GM12874 (cell line): ENCODE measurements around the gene IGHMBP2.

ENCODE experiments used
- CTCF ChIP-seq: IDR thresholded peaks from 2 replicates; pipeline ENCODE4 v1.5.1; 2011; ENCODE audit warnings: low read depth, mild to moderate bottlenecking, control low read depth, low read length, moderate library complexity; ENCODE audit not compliant: insufficient read depth

The IGHMBP2 gene

DNA sequence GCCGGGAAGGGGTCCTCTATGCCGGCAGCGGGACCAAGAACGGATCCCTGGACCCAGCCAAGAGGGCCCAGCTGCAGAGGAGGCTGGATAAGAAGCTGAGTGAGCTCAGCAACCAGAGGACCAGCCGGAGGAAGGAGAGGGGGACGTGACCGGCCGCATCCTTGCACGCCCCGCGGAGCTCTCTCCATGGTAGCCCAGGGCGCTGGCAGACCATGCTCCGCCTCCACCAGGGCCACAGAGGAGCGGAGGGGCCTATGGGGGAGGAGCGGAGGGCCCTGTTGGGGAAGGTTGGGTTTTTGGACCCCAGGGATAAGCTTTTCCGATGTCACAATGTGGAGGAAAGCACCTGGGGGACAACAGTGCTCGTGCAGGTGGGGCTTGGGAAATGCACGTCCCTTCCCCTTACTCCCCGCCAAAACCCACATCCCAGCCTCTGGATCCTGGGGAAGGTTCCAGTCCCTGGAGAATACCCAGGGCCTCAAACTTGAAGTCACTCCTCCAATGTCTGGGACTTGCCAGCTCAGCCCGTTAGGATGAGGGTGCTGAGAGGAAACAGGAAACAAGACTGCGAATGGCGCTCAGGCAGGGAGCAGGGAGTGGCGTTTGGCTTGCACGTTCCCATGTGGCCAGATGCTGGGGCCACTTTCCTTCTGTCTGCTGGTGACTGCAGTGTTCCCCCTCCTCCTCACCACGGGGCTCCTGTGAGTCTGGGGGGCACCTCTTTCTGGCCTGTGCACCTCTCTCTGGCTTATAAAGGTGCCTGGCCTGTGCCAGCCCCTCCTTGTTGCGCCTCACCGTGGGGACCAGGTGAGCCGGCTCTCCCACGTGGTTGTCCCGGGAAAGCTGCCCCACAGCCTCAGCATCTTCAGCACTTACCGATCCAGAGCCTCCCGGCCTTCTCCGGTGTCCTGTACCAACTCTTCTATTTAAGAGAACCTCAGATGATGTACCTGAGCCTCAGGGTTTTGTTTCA lies 36.2 kb downstream of the IGHMBP2 start:
- no peak for TF ChIP-seq CTCF

GRCh38 chr11:68940651-68941323 lies 37.1 kb downstream of the IGHMBP2 start:
- no peak for TF ChIP-seq CTCF

DNA sequence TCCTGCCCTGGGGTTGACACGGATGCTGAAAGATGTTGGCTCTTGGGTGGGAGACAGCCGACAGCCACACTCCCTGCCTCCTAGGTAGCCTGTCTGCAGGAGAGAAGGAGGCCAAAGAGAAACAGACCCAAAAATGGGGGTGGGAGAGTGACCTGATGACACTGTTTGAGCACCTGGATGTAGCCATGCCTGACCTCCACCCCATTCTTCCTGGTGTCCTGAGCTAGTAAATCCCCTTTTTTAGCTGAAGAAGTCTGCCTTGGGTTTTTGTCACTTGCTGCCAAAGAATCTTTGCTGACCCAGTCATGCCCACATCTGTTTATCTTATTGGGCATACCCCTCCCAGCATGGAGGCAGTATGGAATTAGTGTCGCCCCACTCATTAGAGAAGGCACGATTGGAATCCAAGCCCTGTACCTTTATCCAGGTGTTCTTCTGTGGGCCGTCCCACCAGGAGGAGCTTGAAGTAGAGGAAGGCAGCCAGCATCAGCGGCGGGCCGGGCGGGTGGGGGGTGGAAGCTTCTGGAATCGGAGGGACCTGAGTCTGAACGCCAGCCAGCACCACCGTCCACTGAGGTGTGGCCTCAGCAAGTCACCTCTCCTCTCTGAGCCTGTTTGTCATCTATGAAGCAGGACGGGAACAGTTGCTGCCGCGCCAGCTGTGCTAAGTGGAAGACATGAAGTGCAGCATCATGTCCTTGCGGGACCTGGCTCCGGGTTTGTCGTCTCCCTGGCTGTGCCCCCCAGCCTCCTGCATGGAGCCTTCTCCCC lies 37.8 kb downstream of the IGHMBP2 start:
- no peak for TF ChIP-seq CTCF

GRCh38 chr11:68942095-68942620 lies 38.5 kb downstream of the IGHMBP2 start:
- TF ChIP-seq CTCF, result no peak

GRCh38 chr11:68942751-68943271 lies 39.1 kb downstream of the IGHMBP2 start:
- no peak for TF ChIP-seq CTCF

DNA sequence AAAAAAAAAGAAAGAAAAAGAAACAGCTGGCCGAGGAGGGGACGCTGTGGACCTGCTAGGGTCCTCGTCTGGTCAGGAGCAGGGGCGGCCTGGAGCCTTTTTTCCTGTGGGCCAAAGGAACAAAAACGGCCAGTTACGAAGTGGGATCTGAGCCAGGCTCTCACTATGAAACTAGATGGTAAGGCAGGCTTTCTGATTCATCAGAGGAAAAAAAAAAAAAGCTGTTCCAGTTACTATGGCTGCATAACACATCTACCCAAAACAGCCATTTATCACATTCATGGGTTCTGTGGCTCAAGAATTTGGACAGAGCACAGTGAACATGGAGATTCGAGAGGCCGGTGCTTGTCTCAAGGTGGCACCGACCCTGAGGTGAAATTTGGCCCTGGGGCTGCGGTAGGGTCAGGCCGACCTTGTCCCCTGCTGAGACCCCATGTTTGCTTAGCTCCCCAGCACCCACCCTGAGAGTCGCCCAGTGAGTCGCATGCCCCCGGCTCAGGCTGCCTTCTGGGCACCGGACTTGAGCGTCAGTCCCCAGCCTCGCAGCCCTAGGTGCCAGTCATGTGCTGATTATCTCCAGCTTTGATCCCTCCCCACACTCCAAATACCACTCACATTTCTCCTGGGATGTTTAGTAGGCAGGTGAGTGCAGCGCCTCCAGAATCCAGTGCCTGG lies 42.9 kb downstream of the IGHMBP2 start:
- TF ChIP-seq CTCF, result no peak
